Ovary (tissue), 3 donors: Measurements from ENCODE around the gene MICALL2.

Source experiments
- POLR2A ChIP-seq: fragments of 450-650 bp; IDR thresholded peaks from one replicate; pipeline ENCODE4 v1.6.1; 2017; ENCODE audit warnings: antibody characterized with exemption, mild to moderate bottlenecking, moderate library complexity
- TF ChIP-seq, protein P1 (sequence below), 3 donors: fragments of 450-650 bp in 2 of 3; fragments of 200-600 bp in 1 of 3; IDR thresholded peaks; one replicate each; pipeline versions ENCODE4 v1.5.1 to v1.8.0; 2016 to 2022; ENCODE audit warnings: antibody characterized with exemption in 3 of 3, mild to moderate bottlenecking in 1 of 3
- donor health status: DM: no; HTN: no; CAD: no.

DNA sequence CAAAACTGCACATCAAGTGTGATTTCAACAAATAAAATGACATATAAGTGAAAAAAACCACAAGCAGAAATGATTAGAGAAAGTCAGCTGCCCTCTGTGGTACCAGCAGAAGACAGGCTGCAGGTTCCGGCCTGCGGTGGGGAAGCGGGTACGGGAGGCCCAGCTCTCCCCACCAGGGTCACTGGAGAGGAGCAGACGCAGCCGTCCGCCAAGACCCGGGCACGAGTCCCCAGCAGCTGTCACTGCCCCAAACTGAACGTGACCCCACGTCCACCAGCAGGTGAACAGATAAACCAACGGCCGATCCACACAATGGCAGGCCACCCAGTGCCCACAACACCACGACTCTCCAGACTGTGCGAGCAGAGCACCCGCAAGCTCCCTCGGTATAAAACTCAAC lies 16.1 kb upstream of the MICALL2 start:
- TF ChIP-seq, protein P1, sequence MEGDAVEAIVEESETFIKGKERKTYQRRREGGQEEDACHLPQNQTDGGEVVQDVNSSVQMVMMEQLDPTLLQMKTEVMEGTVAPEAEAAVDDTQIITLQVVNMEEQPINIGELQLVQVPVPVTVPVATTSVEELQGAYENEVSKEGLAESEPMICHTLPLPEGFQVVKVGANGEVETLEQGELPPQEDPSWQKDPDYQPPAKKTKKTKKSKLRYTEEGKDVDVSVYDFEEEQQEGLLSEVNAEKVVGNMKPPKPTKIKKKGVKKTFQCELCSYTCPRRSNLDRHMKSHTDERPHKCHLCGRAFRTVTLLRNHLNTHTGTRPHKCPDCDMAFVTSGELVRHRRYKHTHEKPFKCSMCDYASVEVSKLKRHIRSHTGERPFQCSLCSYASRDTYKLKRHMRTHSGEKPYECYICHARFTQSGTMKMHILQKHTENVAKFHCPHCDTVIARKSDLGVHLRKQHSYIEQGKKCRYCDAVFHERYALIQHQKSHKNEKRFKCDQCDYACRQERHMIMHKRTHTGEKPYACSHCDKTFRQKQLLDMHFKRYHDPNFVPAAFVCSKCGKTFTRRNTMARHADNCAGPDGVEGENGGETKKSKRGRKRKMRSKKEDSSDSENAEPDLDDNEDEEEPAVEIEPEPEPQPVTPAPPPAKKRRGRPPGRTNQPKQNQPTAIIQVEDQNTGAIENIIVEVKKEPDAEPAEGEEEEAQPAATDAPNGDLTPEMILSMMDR (IDR thresholded peaks at IDR 0.05) = no peak
- no peak for TF ChIP-seq POLR2A
